Right atrium auricular region (tissue), 2 donors: ENCODE data around the gene RTN4. TPM values are rescaled to one million over a fixed set of nuclear protein-coding genes. Genes with fewer than 3 reads are reported as not detected.

Experiments used
- DNase-seq: peaks from one replicate; pipeline ENCODE4 v3.0.0-alpha.2; 2019; ENCODE audit warnings: low spot score
- H3K27ac ChIP-seq, 2 donors: fragments of 200-600 bp; sonication (generic); 1 replicate in 1 of 2; 2 replicates in 1 of 2; pipeline ENCODE4 v1.5.1; 2016 to 2019
- H3K27me3 ChIP-seq, 2 donors: fragments of 200-600 bp; sonication (generic); one replicate each; pipeline versions ENCODE4 v1.5.1 to v1.6.0; 2017 to 2019
- H3K36me3 ChIP-seq: fragments of 200-600 bp; sonication (generic); one replicate; pipeline ENCODE4 v1.5.1; 2016
- H3K4me1 ChIP-seq, 2 donors: fragments of 200-600 bp; sonication (generic); one replicate each; pipeline versions ENCODE4 v1.5.1 to v1.6.0; 2017 to 2019
- H3K4me3 ChIP-seq, 2 donors: fragments of 200-600 bp; sonication (generic); 1 replicate in 1 of 2; 2 replicates in 1 of 2; pipeline ENCODE4 v1.5.1; 2017 to 2019; ENCODE audit warnings: mild to moderate bottlenecking in 1 of 2, moderate library complexity in 1 of 2
- H3K9me3 ChIP-seq, 2 donors: fragments of 200-600 bp; sonication (generic); one replicate each; pipeline ENCODE4 v1.5.1; 2019
- total RNA-seq, 2 donors: library from RNA; depleted of rRNA; stranded (reverse); fragments of >200 nt; gene quantifications; one replicate each; pipeline ENCODE4 v1.1.0, GENCODE V29; 2016
- TF ChIP-seq, protein P1 (sequence below), 2 donors: fragments of 200-600 bp; sonication (generic); IDR thresholded peaks; one replicate each; pipeline ENCODE4 v1.5.1; 2019; ENCODE audit warnings: antibody characterized with exemption in 2 of 2

The RTN4 gene
- total RNA-seq, 2 donors from 2014 or later, result 152 to 203 TPM

DNA sequence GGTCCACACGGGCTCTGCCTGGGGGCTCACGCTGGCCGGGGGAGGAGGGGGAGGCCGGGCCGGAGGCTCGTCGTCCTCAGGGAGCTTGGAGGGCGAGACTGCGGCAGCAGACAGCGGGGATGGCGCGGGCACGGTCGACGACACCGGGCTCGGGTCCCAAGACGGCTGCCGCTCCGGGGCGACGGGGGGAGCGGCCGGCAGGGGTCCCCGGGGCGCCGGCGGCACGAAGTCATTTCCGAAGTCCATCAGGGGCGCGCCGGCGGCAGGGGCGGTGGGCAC is 491 bp downstream of the RTN4 start:
- Histone ChIP-seq H3K4me3 (peak overlapping the region; percentile 97 to 98), H3K4me1 (peaks cover 0 to 50% of the 10 kb centered on the region in 2 donors), H3K27ac (peak overlapping the region; percentile 99 to 100), H3K27me3 (no peaks in the 10 kb centered on the region), H3K36me3 (no peaks in the 10 kb centered on the region), H3K9me3 (no peaks in the 10 kb centered on the region)
- TF ChIP-seq, protein P1, sequence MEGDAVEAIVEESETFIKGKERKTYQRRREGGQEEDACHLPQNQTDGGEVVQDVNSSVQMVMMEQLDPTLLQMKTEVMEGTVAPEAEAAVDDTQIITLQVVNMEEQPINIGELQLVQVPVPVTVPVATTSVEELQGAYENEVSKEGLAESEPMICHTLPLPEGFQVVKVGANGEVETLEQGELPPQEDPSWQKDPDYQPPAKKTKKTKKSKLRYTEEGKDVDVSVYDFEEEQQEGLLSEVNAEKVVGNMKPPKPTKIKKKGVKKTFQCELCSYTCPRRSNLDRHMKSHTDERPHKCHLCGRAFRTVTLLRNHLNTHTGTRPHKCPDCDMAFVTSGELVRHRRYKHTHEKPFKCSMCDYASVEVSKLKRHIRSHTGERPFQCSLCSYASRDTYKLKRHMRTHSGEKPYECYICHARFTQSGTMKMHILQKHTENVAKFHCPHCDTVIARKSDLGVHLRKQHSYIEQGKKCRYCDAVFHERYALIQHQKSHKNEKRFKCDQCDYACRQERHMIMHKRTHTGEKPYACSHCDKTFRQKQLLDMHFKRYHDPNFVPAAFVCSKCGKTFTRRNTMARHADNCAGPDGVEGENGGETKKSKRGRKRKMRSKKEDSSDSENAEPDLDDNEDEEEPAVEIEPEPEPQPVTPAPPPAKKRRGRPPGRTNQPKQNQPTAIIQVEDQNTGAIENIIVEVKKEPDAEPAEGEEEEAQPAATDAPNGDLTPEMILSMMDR (IDR thresholded peaks at IDR 0.05), result no peak
- DNase-seq, result no peak

DNA sequence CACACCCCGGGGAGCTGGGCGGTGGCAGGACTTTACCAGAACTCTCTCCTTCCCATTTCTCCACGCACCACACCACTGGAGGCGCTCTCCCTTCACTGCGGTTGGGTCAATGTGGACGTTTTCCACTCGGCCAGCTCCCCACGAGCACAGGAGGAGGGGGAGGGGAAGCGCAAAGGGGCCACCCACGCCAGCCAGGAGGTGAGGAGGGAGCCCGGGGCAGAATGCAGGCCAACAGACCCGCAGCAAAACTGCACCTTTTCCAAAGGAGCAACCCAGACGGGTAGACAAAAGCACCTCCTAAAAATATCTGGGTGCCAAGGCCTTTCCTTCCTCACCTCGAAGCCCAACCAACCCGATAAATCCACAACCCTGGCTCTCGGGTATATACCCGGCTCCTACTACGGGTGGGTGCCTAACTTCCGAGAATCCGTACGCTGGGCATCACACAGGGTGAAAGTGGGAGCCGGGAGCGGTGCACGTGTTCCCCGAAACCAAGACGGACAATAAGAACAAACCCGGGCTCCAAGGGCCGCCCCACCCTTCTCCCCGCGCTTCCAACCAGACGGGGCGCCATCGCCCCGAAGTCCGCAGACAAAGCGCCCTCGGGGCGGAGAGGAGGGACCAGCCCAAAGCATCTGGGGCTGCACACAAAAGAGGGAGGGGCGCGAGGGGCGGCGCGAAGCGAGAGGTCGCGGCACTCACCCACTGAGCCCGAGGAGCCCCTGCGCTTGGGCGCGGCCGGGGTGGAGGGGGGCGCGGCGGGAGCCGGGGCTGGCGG is 1.0 kb downstream of the RTN4 start:
- H3K4me3 ChIP-seq, result peak overlapping the region; percentile 97 to 98
- no peaks in the 10 kb centered on the region for H3K36me3 ChIP-seq
- H3K4me1 ChIP-seq, result peaks cover 0 to 50% of the 10 kb centered on the region in 2 donors
- TF ChIP-seq, protein P1 (IDR thresholded peaks at IDR 0.05), result peak; percentile 49 to 69
- H3K27me3 ChIP-seq, result no peaks in the 10 kb centered on the region
- no peaks in the 10 kb centered on the region for H3K9me3 ChIP-seq
- peak overlapping the region; percentile 99 to 100 for H3K27ac ChIP-seq
- DNase-seq, result peak; percentile 92

DNA sequence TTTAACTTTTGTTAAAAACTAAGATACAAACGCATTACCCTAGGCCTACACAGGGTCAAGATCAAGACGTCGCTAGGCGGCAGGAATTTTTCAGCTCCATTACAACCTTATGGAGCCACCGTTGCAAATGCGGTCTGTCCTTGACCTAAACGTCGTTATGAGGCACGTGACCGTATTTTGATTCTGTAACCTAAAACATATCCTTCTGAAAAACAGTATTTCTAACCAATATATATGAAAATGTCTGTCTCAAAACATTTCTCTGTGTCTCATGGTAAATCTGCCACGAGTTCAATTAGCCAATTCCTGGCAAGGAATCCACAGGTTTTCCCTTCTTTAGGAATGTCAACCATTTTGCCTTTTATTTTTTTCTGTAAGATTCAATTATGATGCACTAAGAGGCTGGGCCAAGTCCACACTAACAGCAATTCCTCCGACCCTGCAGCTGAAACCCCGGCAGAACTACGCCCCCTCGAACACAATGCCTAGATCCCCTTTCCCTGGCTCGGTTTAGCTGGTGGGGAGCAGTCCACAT is 1.7 kb downstream of the RTN4 start:
- Histone ChIP-seq H3K4me3 (peak overlapping the region; percentile 97 to 98), H3K9me3 (no peaks in the 10 kb centered on the region), H3K36me3 (no peaks in the 10 kb centered on the region), H3K4me1 (peaks cover 0 to 50% of the 10 kb centered on the region in 2 donors), H3K27ac (peak overlapping the region; percentile 99 to 100), H3K27me3 (no peaks in the 10 kb centered on the region)
- DNase-seq, result no peak
- TF ChIP-seq, protein P1 (IDR thresholded peaks at IDR 0.05), result no peak

DNA sequence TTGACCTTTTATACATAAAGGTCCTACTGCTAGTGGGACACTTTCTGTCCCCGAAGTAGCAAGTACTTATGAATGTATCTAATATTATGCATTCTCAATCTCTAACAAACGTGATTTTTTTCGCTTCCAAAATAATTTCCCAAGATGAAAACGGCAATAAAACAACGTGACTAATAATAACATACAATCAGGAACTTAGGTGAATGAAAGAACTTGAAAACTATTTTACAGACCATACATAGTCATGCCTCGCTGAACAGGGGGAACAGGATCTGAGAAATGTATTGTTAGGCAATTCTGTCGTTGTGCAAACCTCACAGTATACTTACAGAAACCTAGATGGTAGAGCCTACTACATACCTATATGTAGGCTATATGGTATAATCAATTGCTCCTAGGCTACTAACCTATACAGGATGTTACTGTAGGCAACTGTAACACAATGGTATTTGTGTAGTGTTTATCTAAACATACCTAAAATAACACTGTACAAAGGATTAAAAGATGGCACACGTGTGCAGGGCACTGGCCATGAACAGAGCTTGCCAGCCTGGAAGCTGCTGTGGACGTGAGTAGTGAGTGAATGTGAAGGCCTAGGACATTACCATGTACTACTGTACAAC is 2.5 kb downstream of the RTN4 start:
- peak overlapping the region; percentile 97 to 98 for H3K4me3 ChIP-seq
- peaks cover 0 to 48% of the 10 kb centered on the region in 2 donors for H3K4me1 ChIP-seq
- TF ChIP-seq, protein P1 (IDR thresholded peaks at IDR 0.05), result no peak
- peak overlapping the region; percentile 99 to 100 for H3K27ac ChIP-seq
- no peaks in the 10 kb centered on the region for H3K9me3 ChIP-seq
- no peak for DNase-seq
- H3K36me3 ChIP-seq, result no peaks in the 10 kb centered on the region
- no peaks in the 10 kb centered on the region for H3K27me3 ChIP-seq

DNA sequence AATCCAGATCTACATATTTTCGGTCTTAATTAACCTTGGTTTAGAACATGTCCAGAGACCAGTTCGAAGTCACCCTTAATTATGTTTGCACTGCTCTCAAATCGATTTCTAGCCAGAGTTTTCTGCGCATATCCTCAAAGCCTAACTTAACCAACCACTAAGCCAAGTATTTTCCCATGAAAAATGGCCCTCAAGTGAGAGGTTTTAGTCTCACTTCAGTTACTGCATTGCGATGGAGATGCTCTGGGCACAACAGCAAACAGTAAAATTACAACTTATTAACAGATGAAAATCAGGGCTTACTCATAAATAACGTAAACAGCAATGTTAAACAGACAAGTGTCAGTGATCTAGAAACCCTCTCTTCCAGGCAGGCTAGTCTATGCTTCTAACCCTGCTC is 4.5 kb downstream of the RTN4 start:
- no peaks in the 10 kb centered on the region for H3K27me3 ChIP-seq
- TF ChIP-seq, protein P1 (IDR thresholded peaks at IDR 0.05), result no peak
- H3K9me3 ChIP-seq, result no peaks in the 10 kb centered on the region
- no peak overlapping the region for H3K4me3 ChIP-seq
- H3K27ac ChIP-seq, result no peak overlapping the region
- no peak for DNase-seq
- H3K4me1 ChIP-seq, result peaks cover 0 to 35% of the 10 kb centered on the region in 2 donors
- no peaks in the 10 kb centered on the region for H3K36me3 ChIP-seq
